GM12875 (cell line): ENCODE results near the gene IFI35.

ENCODE experiments used
- H3K4me3 ChIP-seq: one replicate; pipeline ENCODE4 v1.5.1; 2011; ENCODE audit warnings: low read depth, low read length, control low read depth
- TF ChIP-seq, protein P1 (sequence below): IDR thresholded peaks from 2 replicates; pipeline ENCODE4 v1.5.1; 2011; ENCODE audit warnings: low read depth, mild to moderate bottlenecking, control low read depth, inconsistent platforms, low read length, moderate library complexity, borderline replicate concordance; ENCODE audit not compliant: insufficient read depth

IFI35 gene

DNA sequence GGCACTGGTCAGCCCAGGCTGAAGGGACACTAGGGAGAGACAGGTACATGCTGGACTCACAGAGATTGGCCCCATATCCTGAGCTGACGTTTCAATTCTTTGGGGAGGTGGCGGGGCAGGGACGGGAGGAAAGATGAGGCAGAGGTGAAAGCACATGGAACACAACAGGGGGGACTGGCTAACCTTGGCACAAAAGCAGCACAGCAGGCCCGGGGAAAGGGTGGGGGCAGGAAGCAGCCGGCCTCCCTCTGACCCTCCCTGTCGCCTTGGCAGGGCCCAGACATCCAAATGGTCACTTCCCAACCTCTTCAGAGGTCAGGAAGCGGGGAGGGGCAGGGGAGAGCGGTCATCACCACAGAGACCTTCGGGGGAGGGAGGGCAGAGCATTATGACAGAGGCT, 9.0 kb downstream of the IFI35 start:
- no peak overlapping the region for H3K4me3 ChIP-seq
- TF ChIP-seq, protein P1, sequence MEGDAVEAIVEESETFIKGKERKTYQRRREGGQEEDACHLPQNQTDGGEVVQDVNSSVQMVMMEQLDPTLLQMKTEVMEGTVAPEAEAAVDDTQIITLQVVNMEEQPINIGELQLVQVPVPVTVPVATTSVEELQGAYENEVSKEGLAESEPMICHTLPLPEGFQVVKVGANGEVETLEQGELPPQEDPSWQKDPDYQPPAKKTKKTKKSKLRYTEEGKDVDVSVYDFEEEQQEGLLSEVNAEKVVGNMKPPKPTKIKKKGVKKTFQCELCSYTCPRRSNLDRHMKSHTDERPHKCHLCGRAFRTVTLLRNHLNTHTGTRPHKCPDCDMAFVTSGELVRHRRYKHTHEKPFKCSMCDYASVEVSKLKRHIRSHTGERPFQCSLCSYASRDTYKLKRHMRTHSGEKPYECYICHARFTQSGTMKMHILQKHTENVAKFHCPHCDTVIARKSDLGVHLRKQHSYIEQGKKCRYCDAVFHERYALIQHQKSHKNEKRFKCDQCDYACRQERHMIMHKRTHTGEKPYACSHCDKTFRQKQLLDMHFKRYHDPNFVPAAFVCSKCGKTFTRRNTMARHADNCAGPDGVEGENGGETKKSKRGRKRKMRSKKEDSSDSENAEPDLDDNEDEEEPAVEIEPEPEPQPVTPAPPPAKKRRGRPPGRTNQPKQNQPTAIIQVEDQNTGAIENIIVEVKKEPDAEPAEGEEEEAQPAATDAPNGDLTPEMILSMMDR = no peak

DNA sequence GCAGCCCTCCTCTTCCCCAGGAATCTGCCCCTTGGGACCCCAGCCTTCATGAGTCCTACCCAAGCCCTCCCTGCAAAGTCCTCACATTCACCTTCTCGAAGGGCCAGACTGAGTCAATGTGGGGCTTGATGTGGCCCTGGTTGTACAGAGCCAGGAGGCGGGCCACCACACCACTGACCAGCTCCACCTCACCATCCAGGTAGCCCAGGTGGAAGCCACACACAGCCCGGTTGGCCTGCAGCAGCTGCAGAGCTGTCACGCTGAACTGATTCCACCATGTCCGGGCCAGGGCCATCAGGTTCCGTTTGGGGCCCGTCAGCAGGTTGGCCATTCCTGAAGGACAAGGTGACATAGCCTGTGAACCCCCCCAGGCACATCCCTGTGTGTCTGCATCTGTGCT, 9.6 kb downstream of the IFI35 start:
- TF ChIP-seq, protein P1 = no peak
- H3K4me3 ChIP-seq = no peak overlapping the region

DNA sequence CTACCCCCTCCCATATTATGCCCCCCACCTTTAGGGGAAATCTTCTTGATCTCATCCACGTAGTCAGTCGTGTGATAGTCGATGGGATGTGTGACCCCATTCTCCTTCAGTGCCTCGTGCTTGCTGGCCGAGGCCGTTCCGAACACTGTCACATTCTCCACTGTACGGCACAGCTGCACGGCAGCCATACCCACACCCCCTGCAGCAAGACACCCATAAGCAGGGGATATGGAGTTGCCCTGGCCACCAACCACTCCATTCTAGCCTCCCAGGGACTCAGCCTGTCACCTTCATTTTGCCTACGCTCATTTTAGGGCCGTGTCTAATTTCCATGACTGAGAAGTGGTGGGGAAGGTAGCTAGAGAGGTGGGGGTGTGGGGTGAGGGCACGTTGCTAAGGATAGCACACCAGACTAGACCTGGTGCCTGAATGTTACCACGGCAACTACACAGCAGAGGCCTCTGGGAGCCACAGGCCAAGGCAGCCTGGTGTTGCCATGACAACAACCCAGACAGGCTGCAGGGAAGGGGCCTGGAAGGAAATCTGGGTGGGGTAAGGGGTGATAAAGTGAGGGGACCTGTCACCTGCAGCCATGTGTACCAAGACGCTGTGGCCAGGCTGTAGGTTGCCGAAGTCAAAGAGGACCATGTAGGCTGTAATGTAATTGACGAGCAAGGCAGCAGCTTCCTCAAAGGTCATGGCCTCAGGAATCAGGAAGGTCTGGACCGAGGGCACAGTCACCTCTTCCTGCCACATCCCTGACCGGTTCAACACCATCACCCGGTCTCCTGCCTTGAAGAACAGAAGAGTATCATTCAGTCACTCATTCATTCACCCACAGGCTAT, 11.6 kb downstream of the IFI35 start:
- H3K4me3 ChIP-seq = no peak overlapping the region

DNA sequence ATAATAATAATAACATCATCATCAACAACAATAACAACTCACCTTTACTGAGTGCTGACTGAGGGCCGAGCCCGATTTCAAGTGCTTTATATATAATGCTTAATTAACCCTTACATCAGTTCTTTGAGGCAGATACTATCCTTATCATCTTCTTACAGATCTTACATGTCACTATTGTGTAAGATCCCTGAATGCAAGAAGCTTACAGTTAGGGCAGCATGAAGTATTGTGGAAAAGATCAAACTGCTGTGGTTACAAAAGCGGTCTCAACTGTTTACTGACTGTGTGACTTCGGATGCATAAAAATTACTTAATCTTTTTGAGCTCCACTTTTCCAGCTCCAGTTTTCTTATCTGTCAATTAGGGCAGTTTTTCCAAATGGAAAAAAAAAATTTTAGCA, 12.3 kb downstream of the IFI35 start:
- TF ChIP-seq, protein P1 = no peak
- no peak overlapping the region for H3K4me3 ChIP-seq

More for the DNA sequence above, 11.6 kb downstream of the IFI35 start:
- TF ChIP-seq, protein P1 = no peak

DNA sequence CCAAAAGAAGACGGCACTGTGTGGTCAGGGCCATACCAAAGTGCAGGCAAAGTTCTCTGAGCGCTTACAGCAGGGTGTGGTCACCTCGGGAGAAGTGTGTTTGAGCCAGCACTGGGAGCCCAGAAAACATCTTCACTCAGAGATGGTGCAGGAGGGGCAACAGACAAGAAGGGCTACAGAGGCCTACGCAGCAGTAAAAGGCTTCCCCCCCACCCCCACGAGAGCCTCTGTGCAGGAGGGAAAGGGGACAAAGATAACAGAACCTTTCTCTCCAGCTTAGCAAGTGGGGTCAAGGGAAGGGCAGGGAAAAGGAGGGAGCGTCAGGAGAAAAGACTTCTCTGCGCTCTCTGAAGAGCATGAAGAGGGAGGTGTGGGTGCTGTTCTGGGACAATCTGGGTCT, 12.8 kb downstream of the IFI35 start:
- TF ChIP-seq, protein P1 = no peak
- no peak overlapping the region for H3K4me3 ChIP-seq

DNA sequence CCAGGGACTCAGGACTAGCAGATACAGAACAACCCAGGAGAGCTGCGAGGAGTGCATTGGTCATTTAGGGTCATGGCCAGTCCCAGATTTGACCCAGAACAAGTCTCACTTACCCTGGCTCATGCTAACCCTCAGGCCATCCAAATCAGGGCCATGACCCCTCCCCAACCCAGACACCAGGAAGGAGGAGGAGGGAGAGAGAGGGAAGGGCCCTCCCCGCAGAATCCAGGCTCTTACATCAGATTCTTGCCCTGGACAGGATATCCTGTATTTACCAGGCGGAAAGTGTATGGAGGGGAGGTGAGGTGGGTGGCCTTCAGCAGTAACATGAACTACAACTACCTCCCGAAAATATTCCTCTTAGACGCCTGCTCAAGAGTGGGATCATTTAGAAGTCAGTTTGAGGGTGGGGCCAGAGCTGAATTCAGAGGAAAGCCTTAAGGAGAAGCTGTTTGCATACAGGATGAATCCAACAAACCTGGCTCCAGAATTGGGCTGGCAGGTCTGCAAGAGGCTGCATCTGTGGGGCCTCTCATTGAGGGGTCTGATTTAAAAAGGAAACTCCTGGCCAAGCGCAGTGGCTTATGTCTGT, 13.5 kb downstream of the IFI35 start:
- no peak overlapping the region for H3K4me3 ChIP-seq
- TF ChIP-seq, protein P1 = no peak
